Ascending aorta (tissue), 2 donors: ENCODE data around the gene MTPN. TPM values are rescaled to one million over a fixed set of nuclear protein-coding genes. Genes with fewer than 3 reads are reported as not detected.

Experiments used
- DNase-seq, 2 donors: peaks; one replicate each; pipeline ENCODE4 v3.0.0-alpha.2; 2019; ENCODE audit warnings: low spot score in 2 of 2
- H3K27ac ChIP-seq, 2 donors: fragments of 200-600 bp; sonication (generic); one replicate each; pipeline ENCODE4 v1.5.1; 2016 to 2017; ENCODE audit warnings: mild to moderate bottlenecking in 1 of 2
- H3K27me3 ChIP-seq: fragments of 200-600 bp; sonication (generic); one replicate; pipeline ENCODE4 v1.5.1; 2017
- H3K36me3 ChIP-seq, 2 donors: fragments of 200-600 bp; sonication (generic); one replicate each; pipeline ENCODE4 v1.5.1; 2016
- H3K4me1 ChIP-seq, 2 donors: fragments of 200-600 bp; sonication (generic); one replicate each; pipeline ENCODE4 v1.5.1; 2016 to 2017; ENCODE audit warnings: mild to moderate bottlenecking in 1 of 2
- H3K4me3 ChIP-seq, 2 donors: fragments of 200-600 bp; sonication (generic); one replicate each; pipeline ENCODE4 v1.5.1; 2016 to 2017; ENCODE audit warnings: mild to moderate bottlenecking in 1 of 2
- H3K9me3 ChIP-seq, 2 donors: fragments of 200-600 bp; sonication (generic); one replicate each; pipeline ENCODE4 v1.5.1; 2016
- CTCF ChIP-seq, 3 experiments: fragments of 200-600 bp in 2 of 3; fragments of 450-650 bp in 1 of 3; sonication (generic) in 2 of 3; IDR thresholded peaks; one replicate each; pipeline ENCODE4 v1.5.1; 2016 to 2019; ENCODE audit warnings: antibody characterized with exemption in 3 of 3, mild to moderate bottlenecking in 1 of 3, moderate library complexity in 1 of 3
- intact Hi-C: fragments of 100-400 bp; cut with DNase I; formaldehyde crosslinking; loops from one replicate; pipeline ENCODE4 v1.15.1; 2023
- total RNA-seq: library from RNA; depleted of rRNA; stranded (reverse); fragments of >200 nt; gene quantifications from one replicate; pipeline ENCODE4 v1.1.0, GENCODE V29; 2016

The MTPN gene, protein sequence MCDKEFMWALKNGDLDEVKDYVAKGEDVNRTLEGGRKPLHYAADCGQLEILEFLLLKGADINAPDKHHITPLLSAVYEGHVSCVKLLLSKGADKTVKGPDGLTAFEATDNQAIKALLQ
- total RNA-seq = 43.5 TPM

DNA sequence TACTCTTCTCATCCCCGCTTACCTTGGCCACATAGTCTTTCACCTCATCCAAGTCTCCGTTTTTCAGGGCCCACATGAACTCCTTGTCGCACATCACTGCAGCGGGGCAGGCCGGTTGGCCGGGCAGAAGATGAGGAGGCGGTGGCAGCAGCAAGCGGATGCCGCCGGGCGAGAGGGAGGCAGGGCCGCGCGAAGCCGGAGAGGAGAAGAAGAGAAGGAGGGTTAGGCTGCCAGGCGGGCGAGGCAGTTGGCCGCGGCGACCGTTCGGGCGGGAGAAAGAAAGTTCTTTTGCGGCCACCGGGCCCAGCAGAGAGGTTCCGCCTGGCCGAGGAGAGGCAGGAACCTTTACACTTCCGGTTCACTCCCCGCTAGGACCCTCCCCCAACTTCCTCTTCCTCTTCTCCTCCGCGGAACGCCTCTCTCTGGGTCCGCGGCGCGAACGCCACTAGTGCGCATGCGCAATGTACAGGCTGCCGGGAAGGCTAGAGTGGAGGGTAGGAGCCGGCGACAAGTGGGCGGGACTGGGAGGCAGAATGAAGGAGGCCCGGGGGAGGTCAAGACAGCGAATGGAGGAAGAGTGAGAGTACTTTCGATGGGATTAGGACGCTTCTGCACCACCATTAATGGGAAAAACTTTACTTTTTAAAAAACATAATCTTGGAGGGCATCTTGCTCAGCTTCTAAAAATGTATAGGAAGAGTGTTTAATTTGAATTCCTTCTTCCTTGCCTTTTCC is at the start of gene MTPN:
Gene MTPN (minus strand): TSS at position 353 of the 735 bp plus-strand sequence. CDS start 259 bp downstream, at position 94.
- no peak for TF ChIP-seq CTCF (IDR thresholded peaks at IDR 0.05)
- H3K4me1 ChIP-seq = peaks cover 0 to 23% of the 10 kb centered on the region in 2 donors
- H3K4me3 ChIP-seq = peak within 1 kb of the TSS; percentile 85
- intact Hi-C loops = loop anchor here (1.0 to 5.0 kb wide), 4 partner anchors 230 to 1660 kb away; partner anchors contain the start of genes CNOT4, FAM180A, SLC35B4 and STMP1
- H3K36me3 ChIP-seq = no peaks in the 10 kb centered on the region
- no peaks in the 10 kb centered on the region for H3K9me3 ChIP-seq
- peak; percentile 98 to 100 for DNase-seq
- H3K27me3 ChIP-seq = no peaks in the 10 kb centered on the region
- peak within 1 kb of the TSS; percentile 81 to 84 for H3K27ac ChIP-seq

DNA sequence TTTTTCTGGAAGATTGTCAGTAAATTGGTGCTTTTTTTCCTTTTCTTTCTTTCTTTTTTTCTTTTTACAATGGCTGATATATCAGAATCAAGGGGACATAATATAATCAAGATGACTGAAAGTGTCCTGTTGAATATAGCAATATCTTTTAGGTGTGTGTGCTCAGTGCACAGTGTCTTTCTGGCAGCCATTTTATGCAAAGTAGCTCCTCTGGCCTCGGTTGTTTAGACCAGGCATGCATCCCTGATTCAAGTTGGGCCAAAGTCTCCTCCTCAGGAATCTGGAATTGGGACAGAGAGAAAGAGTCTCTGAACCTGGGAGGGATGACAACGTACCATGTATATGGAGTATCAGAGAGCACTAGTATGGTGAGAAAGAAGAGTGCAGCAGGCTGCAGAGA is 49.0 kb upstream of the MTPN start:
- no peak for DNase-seq
- Histone ChIP-seq H3K4me1 (no peaks in the 10 kb centered on the region), H3K4me3 (no peak overlapping the region), H3K27me3 (no peaks in the 10 kb centered on the region), H3K27ac (no peak overlapping the region), H3K36me3 (no peaks in the 10 kb centered on the region), H3K9me3 (no peaks in the 10 kb centered on the region)
- intact Hi-C loops = no loop called here
- no peak for TF ChIP-seq CTCF (IDR thresholded peaks at IDR 0.05)

GRCh38 chr7:136023134-136023869 is 46.1 kb upstream of the MTPN start:
- Histone ChIP-seq H3K9me3 (no peaks in the 10 kb centered on the region), H3K4me1 (no peaks in the 10 kb centered on the region), H3K27me3 (no peaks in the 10 kb centered on the region), H3K36me3 (no peaks in the 10 kb centered on the region), H3K27ac (no peak overlapping the region), H3K4me3 (no peak overlapping the region)
- no peak for DNase-seq
- no peak for TF ChIP-seq CTCF (IDR thresholded peaks at IDR 0.05)
- intact Hi-C loops = no loop called here

DNA sequence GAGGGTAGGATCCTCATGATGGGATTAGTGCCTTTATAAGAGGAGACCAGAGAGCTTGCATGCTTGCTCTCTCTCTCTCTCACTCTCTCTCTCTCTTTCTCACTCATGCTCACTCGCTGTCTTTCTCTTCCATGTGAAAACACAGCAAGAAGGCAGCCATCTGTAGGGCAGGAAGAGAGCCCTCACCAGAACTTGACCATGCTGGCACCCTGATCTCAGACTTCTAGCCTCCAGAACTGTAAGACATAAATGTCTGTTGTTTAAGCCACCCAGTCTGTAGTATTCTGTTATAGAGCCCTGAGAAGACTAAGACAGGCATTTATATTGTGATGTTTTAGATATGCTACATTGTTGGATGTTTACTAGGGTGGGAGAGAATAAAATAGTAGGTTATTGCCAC is 43.4 kb upstream of the MTPN start:
- H3K4me1 ChIP-seq = no peaks in the 10 kb centered on the region
- no peak overlapping the region for H3K4me3 ChIP-seq
- TF ChIP-seq CTCF (IDR thresholded peaks at IDR 0.05) = no peak
- H3K36me3 ChIP-seq = no peaks in the 10 kb centered on the region
- intact Hi-C loops = no loop called here
- no peak overlapping the region for H3K27ac ChIP-seq
- no peaks in the 10 kb centered on the region for H3K27me3 ChIP-seq
- no peaks in the 10 kb centered on the region for H3K9me3 ChIP-seq
- DNase-seq = no peak

DNA sequence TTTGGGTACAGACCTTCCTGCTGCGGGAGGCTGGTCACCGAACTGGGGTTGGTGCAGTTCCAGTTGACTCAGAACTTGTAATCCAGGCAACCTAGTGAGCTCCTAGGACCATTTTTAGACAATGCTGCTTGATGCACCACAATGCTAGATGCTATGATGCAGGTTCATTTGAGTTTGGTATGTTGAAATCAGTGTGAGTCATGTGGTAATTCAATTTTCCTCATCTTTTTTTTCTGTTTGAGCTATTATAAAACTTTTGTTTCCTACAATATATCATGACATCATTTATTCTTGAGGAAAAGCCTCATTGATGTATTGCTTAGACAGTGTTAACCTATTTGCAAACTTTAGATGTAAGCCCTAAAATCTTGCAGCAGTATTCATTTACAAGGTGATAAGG is 40.9 kb upstream of the MTPN start:
- Histone ChIP-seq H3K27ac (no peak overlapping the region), H3K27me3 (no peaks in the 10 kb centered on the region), H3K9me3 (no peaks in the 10 kb centered on the region), H3K36me3 (no peaks in the 10 kb centered on the region), H3K4me3 (no peak overlapping the region), H3K4me1 (no peaks in the 10 kb centered on the region)
- no peak for DNase-seq
- TF ChIP-seq CTCF (IDR thresholded peaks at IDR 0.05) = no peak
- intact Hi-C loops = no loop called here
